ENCODE data around the gene SEMA3C. TPM values are rescaled to one million over a fixed set of nuclear protein-coding genes. Genes with fewer than 3 reads are reported as not detected.

Gene SEMA3C
- total RNA-seq, 4 donors from 2014 or later, result 2.6 to 30.9 (median 14.2) TPM

DNA sequence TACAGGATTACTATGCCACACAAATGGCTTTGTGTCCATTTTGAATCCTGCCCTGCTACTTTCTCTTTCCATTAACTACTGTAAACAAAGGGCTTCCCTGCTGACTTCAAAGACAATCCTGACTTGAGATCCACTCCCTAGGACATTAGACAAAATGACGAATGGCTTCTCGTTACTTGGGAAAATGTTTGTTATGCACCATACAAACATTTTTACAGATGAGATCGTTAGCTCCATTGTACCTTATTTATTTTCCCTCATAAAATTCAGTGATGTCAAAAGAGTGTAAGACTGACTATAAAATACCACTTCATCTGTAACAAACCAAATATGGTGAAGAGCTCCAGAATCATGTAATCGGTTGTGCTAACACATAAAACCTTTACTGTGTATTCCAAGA is 158.6 kb downstream of the SEMA3C start:
- WGBS, 2 donors, result 62 to 64% methylated on average over 4 of the region's 4 CpGs
- intact Hi-C loops (cut with DNase I), result no loop called here
- TF ChIP-seq, protein P1, sequence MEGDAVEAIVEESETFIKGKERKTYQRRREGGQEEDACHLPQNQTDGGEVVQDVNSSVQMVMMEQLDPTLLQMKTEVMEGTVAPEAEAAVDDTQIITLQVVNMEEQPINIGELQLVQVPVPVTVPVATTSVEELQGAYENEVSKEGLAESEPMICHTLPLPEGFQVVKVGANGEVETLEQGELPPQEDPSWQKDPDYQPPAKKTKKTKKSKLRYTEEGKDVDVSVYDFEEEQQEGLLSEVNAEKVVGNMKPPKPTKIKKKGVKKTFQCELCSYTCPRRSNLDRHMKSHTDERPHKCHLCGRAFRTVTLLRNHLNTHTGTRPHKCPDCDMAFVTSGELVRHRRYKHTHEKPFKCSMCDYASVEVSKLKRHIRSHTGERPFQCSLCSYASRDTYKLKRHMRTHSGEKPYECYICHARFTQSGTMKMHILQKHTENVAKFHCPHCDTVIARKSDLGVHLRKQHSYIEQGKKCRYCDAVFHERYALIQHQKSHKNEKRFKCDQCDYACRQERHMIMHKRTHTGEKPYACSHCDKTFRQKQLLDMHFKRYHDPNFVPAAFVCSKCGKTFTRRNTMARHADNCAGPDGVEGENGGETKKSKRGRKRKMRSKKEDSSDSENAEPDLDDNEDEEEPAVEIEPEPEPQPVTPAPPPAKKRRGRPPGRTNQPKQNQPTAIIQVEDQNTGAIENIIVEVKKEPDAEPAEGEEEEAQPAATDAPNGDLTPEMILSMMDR (IDR thresholded peaks at IDR 0.05), result no peak
- no peak for TF ChIP-seq POLR2A (IDR thresholded peaks at IDR 0.05)
- no peak overlapping the region for H3K27ac ChIP-seq
- H3K36me3 ChIP-seq, result no peaks in the 10 kb centered on the region
- no peaks in the 10 kb centered on the region for H3K9me3 ChIP-seq
- H3K27me3 ChIP-seq, result no peaks in the 10 kb centered on the region
- no peak for DNase-seq
- no peaks in the 10 kb centered on the region for H3K4me1 ChIP-seq
- H3K4me3 ChIP-seq, result no peak overlapping the region

DNA sequence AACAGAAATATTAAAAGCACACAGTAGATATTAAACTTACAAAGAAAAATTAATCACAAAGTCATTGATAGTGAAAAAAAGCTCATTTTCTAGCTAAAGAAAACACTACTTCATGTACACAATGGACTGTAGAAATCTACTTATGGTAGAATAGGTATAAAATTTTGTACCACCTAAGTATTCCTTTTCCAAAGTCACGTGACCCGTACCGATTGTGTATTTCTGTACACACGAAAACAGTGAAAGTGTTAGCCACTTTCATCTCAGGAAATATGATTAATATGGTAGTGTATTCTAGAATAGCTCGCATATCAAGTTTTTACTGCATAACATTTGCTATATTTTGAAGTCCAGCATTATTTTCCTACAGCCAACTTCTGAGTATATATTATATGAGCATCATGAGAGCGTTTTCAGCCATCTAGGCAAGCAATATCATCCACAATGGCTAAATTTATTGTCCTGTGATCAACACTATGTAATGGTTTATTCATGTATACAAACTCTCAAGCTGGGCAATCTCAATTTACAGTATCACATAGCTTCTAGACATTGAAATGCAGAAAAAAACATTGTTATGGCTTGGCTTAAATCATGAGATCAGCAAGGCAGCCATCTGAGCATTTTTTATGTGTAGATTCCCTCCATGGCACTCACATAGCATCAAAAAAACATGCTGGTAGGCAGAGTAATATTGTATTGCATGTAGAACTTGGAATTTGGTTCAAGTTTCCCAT is 165.7 kb downstream of the SEMA3C start:
- Histone ChIP-seq H3K9me3 (no peaks in the 10 kb centered on the region), H3K36me3 (no peaks in the 10 kb centered on the region), H3K27ac (no peak overlapping the region), H3K4me1 (no peaks in the 10 kb centered on the region), H3K4me3 (no peak overlapping the region), H3K27me3 (no peaks in the 10 kb centered on the region)
- 85 to 88% methylated on average over 6 of the region's 6 CpGs for WGBS, 2 donors
- TF ChIP-seq, protein P1 (IDR thresholded peaks at IDR 0.05), result no peak
- no peak for TF ChIP-seq POLR2A (IDR thresholded peaks at IDR 0.05)
- intact Hi-C loops (cut with DNase I), result no loop called here
- DNase-seq, result no peak

DNA sequence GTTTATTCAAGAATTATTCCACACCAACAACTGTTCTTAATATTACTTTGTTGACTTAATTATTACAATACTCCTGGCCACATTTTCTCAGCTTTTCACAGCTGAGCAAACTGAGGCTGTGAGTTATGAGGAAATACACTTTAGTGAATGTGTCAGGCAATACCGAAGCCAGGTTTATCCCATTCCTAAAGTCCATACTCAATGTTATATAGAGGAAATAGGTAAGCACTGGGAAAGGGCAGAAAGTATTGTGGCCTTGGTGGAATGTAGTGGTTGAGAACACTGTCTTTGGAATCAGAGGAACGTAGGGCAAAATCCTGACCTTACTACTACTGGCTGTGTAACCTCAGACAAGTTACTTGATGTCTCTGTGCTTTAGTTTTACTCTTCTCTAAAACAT is 169.6 kb downstream of the SEMA3C start:
- H3K9me3 ChIP-seq, result no peaks in the 10 kb centered on the region
- H3K27ac ChIP-seq, result no peak overlapping the region
- no peaks in the 10 kb centered on the region for H3K4me1 ChIP-seq
- H3K36me3 ChIP-seq, result no peaks in the 10 kb centered on the region
- intact Hi-C loops (cut with DNase I), result no loop called here
- DNase-seq, result no peak
- 74 to 82% methylated on average over 2 of the region's 2 CpGs for WGBS, 2 donors
- no peaks in the 10 kb centered on the region for H3K27me3 ChIP-seq
- no peak overlapping the region for H3K4me3 ChIP-seq
- TF ChIP-seq, protein P1 (IDR thresholded peaks at IDR 0.05), result no peak
- TF ChIP-seq POLR2A (IDR thresholded peaks at IDR 0.05), result no peak

DNA sequence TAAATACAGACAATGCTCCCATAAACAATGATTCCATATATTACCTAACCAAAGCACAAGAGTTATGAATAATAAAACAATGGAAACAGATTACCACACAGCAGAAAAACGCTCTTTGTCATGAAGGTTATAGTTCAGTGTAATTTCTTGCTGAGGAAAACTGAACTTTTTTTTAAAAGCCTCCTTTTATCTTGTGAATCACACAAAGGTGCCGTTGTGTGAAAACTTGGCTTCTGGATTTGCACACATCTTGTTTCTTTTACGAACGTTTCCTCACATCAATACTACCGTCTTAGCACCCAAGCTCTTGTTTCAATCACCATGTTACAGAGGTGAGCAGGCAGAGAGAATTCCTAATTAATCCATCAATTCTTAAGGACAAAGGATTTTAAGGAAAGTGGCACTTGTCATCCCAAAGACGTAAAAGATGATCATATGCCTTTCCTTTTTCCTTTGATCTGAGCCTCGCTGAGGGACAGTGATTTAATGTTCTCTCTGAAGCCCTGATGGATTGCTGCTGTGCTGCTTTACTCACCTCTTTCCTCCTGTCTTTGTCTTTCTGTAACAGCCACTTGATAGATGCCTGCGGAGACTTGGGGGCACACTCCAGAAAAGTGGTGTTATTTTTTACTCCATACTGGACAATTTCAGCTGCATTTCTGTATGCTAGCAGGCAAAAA is 170.3 kb downstream of the SEMA3C start:
- WGBS, 2 donors, result 64 to 75% methylated on average over 8 of the region's 8 CpGs
- intact Hi-C loops (cut with DNase I), result no loop called here

More for the DNA sequence above, 170.3 kb downstream of the SEMA3C start:
- Histone ChIP-seq H3K9me3 (no peaks in the 10 kb centered on the region), H3K4me3 (no peak overlapping the region), H3K27me3 (no peaks in the 10 kb centered on the region), H3K27ac (no peak overlapping the region), H3K36me3 (no peaks in the 10 kb centered on the region), H3K4me1 (no peaks in the 10 kb centered on the region)
- DNase-seq, result no peak
- TF ChIP-seq, protein P1 (IDR thresholded peaks at IDR 0.05), result no peak
- no peak for TF ChIP-seq POLR2A (IDR thresholded peaks at IDR 0.05)
